Esophagus muscularis mucosa (tissue), 3 donors: ENCODE results near the gene SLC16A6.

Experiments used
- POLR2A ChIP-seq: fragments of 450-650 bp; IDR thresholded peaks from one replicate; pipeline ENCODE4 v1.6.1; 2017; ENCODE audit warnings: antibody characterized with exemption, moderate library complexity, mild to moderate bottlenecking, low read depth
- TF ChIP-seq, protein P1 (sequence below), 3 experiments: fragments of 200-600 bp in 2 of 3; fragments of 450-650 bp in 1 of 3; sonication (generic) in 2 of 3; IDR thresholded peaks; one replicate each; pipeline ENCODE4 v1.5.1; 2017 to 2019; ENCODE audit warnings: antibody characterized with exemption in 3 of 3, mild to moderate bottlenecking in 2 of 3, moderate library complexity in 1 of 3

DNA sequence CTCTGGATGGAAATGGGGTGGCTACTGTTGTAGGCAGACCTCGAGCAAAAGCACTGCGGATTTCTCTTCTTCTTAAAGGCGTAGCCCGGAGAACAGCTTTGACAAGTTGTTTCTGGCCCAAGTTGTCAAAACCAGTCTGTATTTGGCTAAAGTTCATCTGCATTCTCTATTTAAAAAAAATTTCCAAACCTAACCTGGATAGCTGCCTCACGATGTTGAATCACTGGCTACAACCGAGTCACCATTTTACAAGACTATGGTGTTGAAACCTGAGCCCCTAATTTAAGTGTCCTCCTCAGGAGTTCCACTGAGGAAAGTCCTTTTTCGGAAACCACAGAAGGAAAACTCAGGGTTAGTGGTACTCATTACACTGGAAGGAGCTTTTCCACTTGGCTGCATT lies 1.5 kb downstream of the SLC16A6 start:
- TF ChIP-seq, protein P1, sequence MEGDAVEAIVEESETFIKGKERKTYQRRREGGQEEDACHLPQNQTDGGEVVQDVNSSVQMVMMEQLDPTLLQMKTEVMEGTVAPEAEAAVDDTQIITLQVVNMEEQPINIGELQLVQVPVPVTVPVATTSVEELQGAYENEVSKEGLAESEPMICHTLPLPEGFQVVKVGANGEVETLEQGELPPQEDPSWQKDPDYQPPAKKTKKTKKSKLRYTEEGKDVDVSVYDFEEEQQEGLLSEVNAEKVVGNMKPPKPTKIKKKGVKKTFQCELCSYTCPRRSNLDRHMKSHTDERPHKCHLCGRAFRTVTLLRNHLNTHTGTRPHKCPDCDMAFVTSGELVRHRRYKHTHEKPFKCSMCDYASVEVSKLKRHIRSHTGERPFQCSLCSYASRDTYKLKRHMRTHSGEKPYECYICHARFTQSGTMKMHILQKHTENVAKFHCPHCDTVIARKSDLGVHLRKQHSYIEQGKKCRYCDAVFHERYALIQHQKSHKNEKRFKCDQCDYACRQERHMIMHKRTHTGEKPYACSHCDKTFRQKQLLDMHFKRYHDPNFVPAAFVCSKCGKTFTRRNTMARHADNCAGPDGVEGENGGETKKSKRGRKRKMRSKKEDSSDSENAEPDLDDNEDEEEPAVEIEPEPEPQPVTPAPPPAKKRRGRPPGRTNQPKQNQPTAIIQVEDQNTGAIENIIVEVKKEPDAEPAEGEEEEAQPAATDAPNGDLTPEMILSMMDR (IDR thresholded peaks at IDR 0.05) = no peak
- TF ChIP-seq POLR2A = no peak
